ENCODE results near the gene TLR7. TPM values are rescaled to one million over a fixed set of nuclear protein-coding genes. Genes with fewer than 3 reads are reported as not detected.

Gene TLR7
- total RNA-seq (ENCODE audit: unreplicated experiment) = not detected
- long read RNA-seq, partial matches to known transcripts = 0 of 1 reads
- long read RNA-seq, other reads (novel, unspliced or antisense) = 1 of 1 reads

DNA sequence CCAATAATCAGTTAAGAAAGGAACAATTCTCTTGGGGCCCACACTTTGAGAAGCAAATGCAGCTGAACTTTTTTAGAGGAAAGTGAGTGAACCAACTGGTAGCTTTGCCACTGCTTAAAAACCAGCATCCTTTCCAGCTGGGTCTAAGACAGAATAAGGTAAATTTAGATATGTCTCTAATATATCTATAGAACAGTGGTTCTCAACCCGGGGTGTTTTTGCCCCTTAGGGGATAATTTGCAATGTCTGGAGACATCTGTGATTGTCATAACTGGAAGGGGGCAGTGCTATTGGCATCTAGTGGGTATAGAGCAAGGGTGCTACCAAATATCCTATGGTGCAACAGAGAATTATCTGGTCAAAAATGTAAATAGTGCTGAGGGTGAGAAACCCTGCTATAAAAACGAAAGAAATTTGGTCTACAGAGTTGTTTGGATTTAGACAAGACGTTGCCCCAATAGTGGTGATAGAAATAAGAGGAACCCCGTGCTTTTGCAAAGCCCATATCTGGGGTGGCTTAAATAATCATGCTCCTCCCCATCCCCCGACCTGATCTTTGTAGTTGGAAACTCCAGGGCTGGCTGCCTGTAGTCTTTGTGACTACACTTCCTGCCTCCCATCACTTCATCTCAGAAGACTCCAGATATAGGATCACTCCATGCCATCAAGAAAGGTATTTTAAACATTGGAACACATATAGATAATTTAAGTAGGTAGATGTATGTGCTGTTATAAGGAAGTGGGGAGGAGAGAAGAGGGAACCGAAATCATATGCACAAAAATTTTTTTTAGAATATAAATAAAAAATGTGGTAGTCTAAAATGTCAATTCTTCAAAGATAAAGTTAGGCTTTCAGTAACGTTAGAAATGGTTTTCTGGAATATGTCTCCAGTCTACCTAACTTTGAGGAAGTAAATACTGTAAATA is at the start of gene TLR7:
Gene TLR7 (plus strand): TSS at position 622 of the 927 bp plus-strand sequence. CDS start 507 bp downstream, outside the sequence.
- Mint-ChIP-seq H3K4me3 (ENCODE audit: unreplicated experiment) (no peak within 1 kb of the TSS), H3K9me3 (ENCODE audit: unreplicated experiment) (no peaks in the 10 kb centered on the region), H3K27ac (ENCODE audit: unreplicated experiment) (no peak within 1 kb of the TSS), H3K4me1 (ENCODE audit: low read depth, unreplicated experiment) (no peaks in the 10 kb centered on the region), H3K36me3 (ENCODE audit: unreplicated experiment) (no peaks in the 10 kb centered on the region), H3K27me3 (ENCODE audit: unreplicated experiment) (no peaks in the 10 kb centered on the region)
- no peak for DNase-seq
- TF ChIP-seq, protein P1, sequence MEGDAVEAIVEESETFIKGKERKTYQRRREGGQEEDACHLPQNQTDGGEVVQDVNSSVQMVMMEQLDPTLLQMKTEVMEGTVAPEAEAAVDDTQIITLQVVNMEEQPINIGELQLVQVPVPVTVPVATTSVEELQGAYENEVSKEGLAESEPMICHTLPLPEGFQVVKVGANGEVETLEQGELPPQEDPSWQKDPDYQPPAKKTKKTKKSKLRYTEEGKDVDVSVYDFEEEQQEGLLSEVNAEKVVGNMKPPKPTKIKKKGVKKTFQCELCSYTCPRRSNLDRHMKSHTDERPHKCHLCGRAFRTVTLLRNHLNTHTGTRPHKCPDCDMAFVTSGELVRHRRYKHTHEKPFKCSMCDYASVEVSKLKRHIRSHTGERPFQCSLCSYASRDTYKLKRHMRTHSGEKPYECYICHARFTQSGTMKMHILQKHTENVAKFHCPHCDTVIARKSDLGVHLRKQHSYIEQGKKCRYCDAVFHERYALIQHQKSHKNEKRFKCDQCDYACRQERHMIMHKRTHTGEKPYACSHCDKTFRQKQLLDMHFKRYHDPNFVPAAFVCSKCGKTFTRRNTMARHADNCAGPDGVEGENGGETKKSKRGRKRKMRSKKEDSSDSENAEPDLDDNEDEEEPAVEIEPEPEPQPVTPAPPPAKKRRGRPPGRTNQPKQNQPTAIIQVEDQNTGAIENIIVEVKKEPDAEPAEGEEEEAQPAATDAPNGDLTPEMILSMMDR (IDR thresholded peaks at IDR 0.05; ENCODE audit: partially characterized antibody, unreplicated experiment) = no peak

DNA sequence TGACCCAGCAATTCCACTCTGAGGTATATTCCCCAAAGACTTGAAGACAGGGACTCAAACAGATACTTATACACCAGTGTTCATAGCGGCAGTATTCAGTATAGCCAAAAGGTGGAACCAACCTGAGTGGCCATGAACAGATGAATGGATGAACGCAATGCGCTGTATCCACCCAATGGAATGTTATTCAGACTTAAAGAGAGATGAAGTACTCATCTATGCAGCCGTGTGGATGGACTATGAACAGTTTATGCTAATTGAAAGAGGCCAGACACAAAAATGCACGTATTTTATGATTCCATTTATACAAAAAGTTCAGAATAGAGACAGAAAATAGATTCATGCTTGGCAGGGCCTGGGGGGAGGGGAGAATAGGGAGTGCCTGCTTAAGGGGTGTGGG is 49.3 kb upstream of the TLR7 start:
- H3K9me3 Mint-ChIP-seq (ENCODE audit: unreplicated experiment) = no peaks in the 10 kb centered on the region

DNA sequence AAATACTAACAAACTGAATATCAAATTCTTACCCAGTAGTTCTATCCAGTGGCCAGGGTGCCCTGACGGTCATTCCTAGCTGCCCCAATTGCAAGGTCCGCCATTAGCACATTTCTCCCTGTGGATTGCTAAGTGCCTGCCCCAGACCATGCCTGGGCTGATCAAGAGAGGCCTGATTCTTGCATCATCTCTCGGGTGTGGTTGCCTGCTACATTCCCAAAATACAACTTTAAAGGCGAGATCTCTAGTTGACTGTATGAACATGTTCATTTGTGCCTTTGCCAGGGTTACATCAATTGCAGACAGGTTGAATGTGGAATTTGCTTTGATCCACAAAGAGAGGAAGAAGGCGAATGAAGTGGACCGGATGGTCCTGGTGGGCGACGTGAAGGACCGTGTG is 47.6 kb upstream of the TLR7 start:
- TF ChIP-seq, protein P1 (IDR thresholded peaks at IDR 0.05; ENCODE audit: partially characterized antibody, unreplicated experiment) = no peak
- H3K4me1 Mint-ChIP-seq (ENCODE audit: low read depth, unreplicated experiment) = no peaks in the 10 kb centered on the region
- no peak overlapping the region for H3K4me3 Mint-ChIP-seq (ENCODE audit: unreplicated experiment)
- H3K27me3 Mint-ChIP-seq (ENCODE audit: unreplicated experiment) = no peaks in the 10 kb centered on the region
- no peak overlapping the region for H3K27ac Mint-ChIP-seq (ENCODE audit: unreplicated experiment)
- no peaks in the 10 kb centered on the region for H3K9me3 Mint-ChIP-seq (ENCODE audit: unreplicated experiment)
- DNase-seq = no peak
- no peaks in the 10 kb centered on the region for H3K36me3 Mint-ChIP-seq (ENCODE audit: unreplicated experiment)

More for the DNA sequence above, 49.3 kb upstream of the TLR7 start:
- no peak overlapping the region for H3K4me3 Mint-ChIP-seq (ENCODE audit: unreplicated experiment)
- no peak for DNase-seq
- H3K27me3 Mint-ChIP-seq (ENCODE audit: unreplicated experiment) = no peaks in the 10 kb centered on the region
- H3K36me3 Mint-ChIP-seq (ENCODE audit: unreplicated experiment) = no peaks in the 10 kb centered on the region
- H3K4me1 Mint-ChIP-seq (ENCODE audit: low read depth, unreplicated experiment) = no peaks in the 10 kb centered on the region
- TF ChIP-seq, protein P1 (IDR thresholded peaks at IDR 0.05; ENCODE audit: partially characterized antibody, unreplicated experiment) = no peak
- H3K27ac Mint-ChIP-seq (ENCODE audit: unreplicated experiment) = no peak overlapping the region

DNA sequence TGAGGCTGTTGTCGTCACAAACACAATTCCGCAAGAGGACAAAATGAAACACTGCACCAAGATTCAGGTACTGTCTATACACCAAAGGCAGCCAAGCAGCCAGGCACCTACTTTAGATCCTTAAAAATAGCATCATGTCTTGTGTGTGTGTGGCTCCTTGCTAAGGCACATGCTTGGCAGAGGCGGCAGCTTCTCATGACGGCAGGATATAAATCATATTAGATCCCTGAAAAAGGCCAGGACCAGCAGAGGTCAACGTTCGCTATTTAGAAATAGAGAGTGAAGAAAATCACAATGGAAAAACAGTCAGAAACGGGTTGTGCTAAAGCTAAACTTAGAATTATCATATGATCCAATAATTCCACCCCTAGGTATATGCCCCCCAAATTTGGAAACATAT is 46.1 kb upstream of the TLR7 start:
- Mint-ChIP-seq H3K27me3 (ENCODE audit: unreplicated experiment) (no peaks in the 10 kb centered on the region), H3K4me3 (ENCODE audit: unreplicated experiment) (no peak overlapping the region), H3K4me1 (ENCODE audit: low read depth, unreplicated experiment) (no peaks in the 10 kb centered on the region), H3K36me3 (ENCODE audit: unreplicated experiment) (no peaks in the 10 kb centered on the region), H3K9me3 (ENCODE audit: unreplicated experiment) (no peaks in the 10 kb centered on the region), H3K27ac (ENCODE audit: unreplicated experiment) (no peak overlapping the region)
- TF ChIP-seq, protein P1 (IDR thresholded peaks at IDR 0.05; ENCODE audit: partially characterized antibody, unreplicated experiment) = no peak
- no peak for DNase-seq

DNA sequence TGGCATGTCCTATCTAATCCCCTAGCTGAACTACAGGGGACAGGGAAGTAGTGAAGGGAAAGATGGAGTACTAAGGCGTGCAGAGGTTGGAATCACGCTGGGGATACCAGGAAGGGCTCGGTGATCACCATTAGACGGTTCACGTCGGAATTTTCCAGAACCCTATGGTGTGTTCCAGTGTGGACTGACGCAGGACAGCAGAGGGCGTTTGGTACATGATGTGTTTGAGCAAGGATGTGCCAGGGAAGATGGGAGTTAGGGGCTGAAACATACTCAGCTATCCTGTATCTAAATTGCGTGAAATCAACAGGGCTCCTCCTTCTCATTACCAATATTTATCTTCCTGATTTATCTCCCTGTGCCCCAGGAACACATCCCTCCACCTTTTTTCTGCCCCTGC is 41.9 kb upstream of the TLR7 start:
- peaks cover 4% of the 10 kb centered on the region for H3K9me3 Mint-ChIP-seq (ENCODE audit: unreplicated experiment)
- H3K27ac Mint-ChIP-seq (ENCODE audit: unreplicated experiment) = no peak overlapping the region
- no peaks in the 10 kb centered on the region for H3K36me3 Mint-ChIP-seq (ENCODE audit: unreplicated experiment)
- TF ChIP-seq, protein P1 (IDR thresholded peaks at IDR 0.05; ENCODE audit: partially characterized antibody, unreplicated experiment) = no peak
- H3K4me3 Mint-ChIP-seq (ENCODE audit: unreplicated experiment) = no peak overlapping the region
- H3K27me3 Mint-ChIP-seq (ENCODE audit: unreplicated experiment) = no peaks in the 10 kb centered on the region
- no peaks in the 10 kb centered on the region for H3K4me1 Mint-ChIP-seq (ENCODE audit: low read depth, unreplicated experiment)
- no peak for DNase-seq
